BLaER1 treated with 17β-estradiol and CSF1 and Interleukin-3, amounts not matched to agents 10 nM and 100 nM (cell line): Measurements from ENCODE around the gene BICRA.

Source experiments
- H3K27ac ChIP-seq, 11 experiments: shearing (Covaris generic); formaldehyde crosslinking; 2 replicates each; pipeline ENCODE4 v1.8.1; 2022
- H3K27me3 ChIP-seq, 11 experiments: shearing (Covaris generic); formaldehyde crosslinking; 2 replicates each; pipeline ENCODE4 v1.8.1; 2022
- H3K36me3 ChIP-seq, 11 experiments: shearing (Covaris generic); formaldehyde crosslinking; 2 replicates each; pipeline ENCODE4 v1.8.1; 2022
- H3K4me1 ChIP-seq, 10 experiments: shearing (Covaris generic); formaldehyde crosslinking; 2 replicates each; pipeline ENCODE4 v1.8.1; 2022
- H3K4me2 ChIP-seq, 11 experiments: shearing (Covaris generic); formaldehyde crosslinking; 2 replicates each; pipeline ENCODE4 v1.8.1; 2022
- H3K4me3 ChIP-seq, 10 experiments: shearing (Covaris generic); formaldehyde crosslinking; 2 replicates each; pipeline ENCODE4 v1.8.1; 2022
- H3K9ac ChIP-seq, 11 experiments: shearing (Covaris generic); formaldehyde crosslinking; 2 replicates each; pipeline ENCODE4 v1.8.1; 2022
- H3K9me3 ChIP-seq, 11 experiments: shearing (Covaris generic); formaldehyde crosslinking; replicated peaks in 1 of 11; 2 replicates each; pipeline ENCODE4 v1.8.1; 2022
- H4K20me1 ChIP-seq, 11 experiments: shearing (Covaris generic); formaldehyde crosslinking; 2 replicates each; pipeline ENCODE4 v1.8.1; 2022
- Cebpa-rat ChIP-seq, 11 experiments: shearing (Covaris generic); IDR thresholded peaks; 2 replicates each; pipeline ENCODE4 v1.8.1; 2022

The BICRA gene

GRCh38 chr19:47729468-47729798 lies 120.5 kb downstream of the BICRA start:
- H3K27ac ChIP-seq = peak overlapping the region in 6 of 11 experiments; percentile 0 to 55 (median 34); a peak in 8 of 22 replicates
- peaks cover 0 to 11% (median 0%) of the 10 kb centered on the region in 11 experiments; a peak in 2 of 22 replicates for H3K9me3 ChIP-seq
- no peaks in the 10 kb centered on the region for H3K36me3 ChIP-seq
- H3K4me3 ChIP-seq = peak overlapping the region in 8 of 10 experiments; percentile 26 to 60 (median 41); a peak in 14 of 20 replicates
- H3K4me2 ChIP-seq = peak overlapping the region; percentile 63 to 90 (median 78)
- peaks cover 0 to 13% (median 5%) of the 10 kb centered on the region in 11 experiments; a peak in 8 of 22 replicates for H3K27me3 ChIP-seq
- no peak for TF ChIP-seq Cebpa-rat (IDR thresholded peaks at IDR 0.05)
- peaks cover 12 to 37% (median 28%) of the 10 kb centered on the region in 10 experiments for H3K4me1 ChIP-seq
- peak overlapping the region in 10 of 11 experiments; percentile 5 to 58 (median 30); a peak in 10 of 22 replicates for H3K9ac ChIP-seq
- H4K20me1 ChIP-seq = no peaks in the 10 kb centered on the region

- Histone ChIP-seq H3K4me1 (peaks cover 12 to 37% (median 28%) of the 10 kb centered on the region in 10 experiments), H3K36me3 (no peaks in the 10 kb centered on the region), H4K20me1 (no peaks in the 10 kb centered on the region), H3K9me3 (peaks cover 0 to 11% (median 0%) of the 10 kb centered on the region in 11 experiments; a peak in 2 of 22 replicates), H3K4me3 (peak overlapping the region in 8 of 10 experiments; percentile 26 to 60 (median 41); a peak in 15 of 20 replicates), H3K4me2 (peak overlapping the region; percentile 63 to 90 (median 78)), H3K27me3 (peaks cover 0 to 13% (median 5%) of the 10 kb centered on the region in 11 experiments; a peak in 8 of 22 replicates), H3K9ac (peak overlapping the region in 10 of 11 experiments; percentile 5 to 58 (median 30); a peak in 10 of 22 replicates), H3K27ac (peak overlapping the region in 6 of 11 experiments; percentile 0 to 55 (median 34); a peak in 8 of 22 replicates)
- no peak for TF ChIP-seq Cebpa-rat (IDR thresholded peaks at IDR 0.05)
These were observed 121.0 kb downstream of the BICRA start for GRCh38 chr19:47729799-47730520.

GRCh38 chr19:47730521-47730889 lies 121.6 kb downstream of the BICRA start:
- Histone ChIP-seq H3K9me3 (peaks cover 0 to 11% (median 0%) of the 10 kb centered on the region in 11 experiments; a peak in 2 of 22 replicates), H3K27me3 (peaks cover 0 to 13% (median 5%) of the 10 kb centered on the region in 11 experiments; a peak in 8 of 22 replicates), H3K27ac (no peak overlapping the region; a peak in 1 of 22 replicates), H3K9ac (no peak overlapping the region), H4K20me1 (no peaks in the 10 kb centered on the region), H3K4me2 (peak overlapping the region in 10 of 11 experiments; percentile 63 to 90 (median 75); a peak in 15 of 22 replicates), H3K4me1 (peaks cover 12 to 37% (median 27%) of the 10 kb centered on the region in 10 experiments), H3K36me3 (no peaks in the 10 kb centered on the region), H3K4me3 (no peak overlapping the region; a peak in 2 of 20 replicates)
- TF ChIP-seq Cebpa-rat (IDR thresholded peaks at IDR 0.05) = no peak

- Histone ChIP-seq H3K27ac (no peak overlapping the region), H3K4me3 (no peak overlapping the region), H4K20me1 (no peaks in the 10 kb centered on the region), H3K4me1 (peaks cover 12 to 33% (median 23%) of the 10 kb centered on the region in 10 experiments), H3K36me3 (no peaks in the 10 kb centered on the region), H3K9ac (no peak overlapping the region), H3K4me2 (peak overlapping the region in 2 of 11 experiments; percentile 63 to 70; a peak in 2 of 22 replicates), H3K9me3 (peaks cover 0 to 10% (median 0%) of the 10 kb centered on the region in 11 experiments; a peak in 2 of 22 replicates), H3K27me3 (peaks cover 0 to 13% (median 5%) of the 10 kb centered on the region in 11 experiments; a peak in 8 of 22 replicates)
- TF ChIP-seq Cebpa-rat (IDR thresholded peaks at IDR 0.05) = no peak
These were observed 122.0 kb downstream of the BICRA start for GRCh38 chr19:47730910-47731309.

- no peaks in the 10 kb centered on the region; a peak in 3 of 22 replicates for H3K27me3 ChIP-seq
- H3K4me2 ChIP-seq = no peak overlapping the region
- TF ChIP-seq Cebpa-rat (IDR thresholded peaks at IDR 0.05) = no peak
- H3K36me3 ChIP-seq = no peaks in the 10 kb centered on the region
- peaks cover 0 to 13% (median 8%) of the 10 kb centered on the region in 10 experiments; a peak in 15 of 20 replicates for H3K4me1 ChIP-seq
- no peak overlapping the region for H3K4me3 ChIP-seq
- H4K20me1 ChIP-seq = no peaks in the 10 kb centered on the region
- no peak overlapping the region for H3K9ac ChIP-seq
- no peaks in the 10 kb centered on the region for H3K9me3 ChIP-seq
- no peak overlapping the region for H3K27ac ChIP-seq
These were observed 126.2 kb downstream of the BICRA start for GRCh38 chr19:47735131-47735530.

- 0 out of 22 replicates have a peak overlapping the region, but pooled peaks of 1 of the 11 experiments have one; percentile 24 for H3K9ac ChIP-seq
These were observed 132.1 kb downstream of the BICRA start for GRCh38 chr19:47740866-47741519.

GRCh38 chr19:47741544-47742140 lies 132.7 kb downstream of the BICRA start:
- Histone ChIP-seq H3K9ac (peak overlapping the region in 1 of 11 experiments; percentile 7; a peak in 1 of 22 replicates), H3K36me3 (peaks cover 1 to 5% (median 3%) of the 10 kb centered on the region in 11 experiments; a peak in 19 of 22 replicates), H4K20me1 (peaks cover 0 to 8% (median 6%) of the 10 kb centered on the region in 11 experiments; a peak in 16 of 22 replicates), H3K27me3 (no peaks in the 10 kb centered on the region), H3K4me2 (peak overlapping the region in 10 of 11 experiments; percentile 58 to 87 (median 79); a peak in 20 of 22 replicates), H3K9me3 (no peaks in the 10 kb centered on the region), H3K4me1 (peaks cover 32 to 67% (median 64%) of the 10 kb centered on the region in 10 experiments), H3K4me3 (no peak overlapping the region), H3K27ac (peak overlapping the region in 8 of 11 experiments; percentile 23 to 79 (median 68); a peak in 10 of 22 replicates)
- TF ChIP-seq Cebpa-rat (IDR thresholded peaks at IDR 0.05) = no peak

More at GRCh38 chr19:47740866-47741519, 132.1 kb downstream of the BICRA start:
- Histone ChIP-seq H4K20me1 (peaks cover 0 to 2% (median 0%) of the 10 kb centered on the region in 11 experiments; a peak in 3 of 22 replicates), H3K4me2 (peak overlapping the region in 9 of 11 experiments; percentile 52 to 87 (median 78); a peak in 15 of 22 replicates), H3K4me1 (peaks cover 26 to 60% (median 58%) of the 10 kb centered on the region in 10 experiments), H3K36me3 (no peaks in the 10 kb centered on the region), H3K27ac (peak overlapping the region in 4 of 11 experiments; percentile 23 to 74 (median 54); a peak in 3 of 22 replicates), H3K27me3 (no peaks in the 10 kb centered on the region), H3K4me3 (no peak overlapping the region), H3K9me3 (no peaks in the 10 kb centered on the region)
- TF ChIP-seq Cebpa-rat (IDR thresholded peaks at IDR 0.05) = no peak

- Histone ChIP-seq H4K20me1 (peaks cover 0 to 18% (median 13%) of the 10 kb centered on the region in 11 experiments; a peak in 16 of 22 replicates), H3K9me3 (no peaks in the 10 kb centered on the region), H3K4me2 (peak overlapping the region; percentile 58 to 87 (median 80)), H3K4me1 (peaks cover 42 to 77% (median 74%) of the 10 kb centered on the region in 10 experiments), H3K36me3 (peaks cover 7 to 15% (median 13%) of the 10 kb centered on the region in 11 experiments; a peak in 21 of 22 replicates), H3K4me3 (peak overlapping the region in 1 of 10 experiments; percentile 64; a peak in 1 of 20 replicates), H3K9ac (peak overlapping the region in 9 of 11 experiments; percentile 38 to 74 (median 61); a peak in 15 of 22 replicates), H3K27ac (peak overlapping the region in 10 of 11 experiments; percentile 52 to 79 (median 70); a peak in 18 of 22 replicates), H3K27me3 (no peaks in the 10 kb centered on the region)
- no peak for TF ChIP-seq Cebpa-rat (IDR thresholded peaks at IDR 0.05)
These were observed 133.7 kb downstream of the BICRA start for GRCh38 chr19:47742634-47743033.
